Measurements from ENCODE around the gene ASTN1.

The ASTN1 gene

GRCh38 chr1:176925223-176925622 lies 239.3 kb downstream of the ASTN1 start:
- DNase-seq (ENCODE audit: low read depth): no peak

GRCh38 chr1:176923283-176923682 lies 241.2 kb downstream of the ASTN1 start:
- no peak for DNase-seq (ENCODE audit: low read depth)

GRCh38 chr1:176919386-176920378 lies 244.8 kb downstream of the ASTN1 start:
- DNase-seq (ENCODE audit: low read depth): no peak

- no peak for DNase-seq (ENCODE audit: low read depth)
These were observed 258.9 kb downstream of the ASTN1 start for GRCh38 chr1:176905648-176906047.

- DNase-seq (ENCODE audit: low read depth): no peak
These were observed 260.3 kb downstream of the ASTN1 start for GRCh38 chr1:176904057-176904751.

- no peak for DNase-seq (ENCODE audit: low read depth)
These were observed 261.0 kb downstream of the ASTN1 start for GRCh38 chr1:176903474-176903873.

GRCh38 chr1:176899321-176899720 lies 265.2 kb downstream of the ASTN1 start:
- DNase-seq (ENCODE audit: low read depth): no peak

- DNase-seq (ENCODE audit: low read depth): no peak
These were observed 266.9 kb downstream of the ASTN1 start for GRCh38 chr1:176897350-176898236.

GRCh38 chr1:176896216-176896615 lies 268.3 kb downstream of the ASTN1 start:
- no peak for DNase-seq (ENCODE audit: low read depth)

- no peak for DNase-seq (ENCODE audit: low read depth)
These were observed 270.1 kb downstream of the ASTN1 start for GRCh38 chr1:176894450-176894849.

GRCh38 chr1:176893625-176894352 lies 270.7 kb downstream of the ASTN1 start:
- no peak for DNase-seq (ENCODE audit: low read depth)

GRCh38 chr1:176888471-176889032 lies 276.0 kb downstream of the ASTN1 start:
- no peak for DNase-seq (ENCODE audit: low read depth)

GRCh38 chr1:176885751-176886150 lies 278.8 kb downstream of the ASTN1 start:
- no peak for DNase-seq (ENCODE audit: low read depth)

GRCh38 chr1:176885341-176885740 lies 279.2 kb downstream of the ASTN1 start:
- DNase-seq (ENCODE audit: low read depth): no peak

- no peak for DNase-seq (ENCODE audit: low read depth)
These were observed 279.6 kb downstream of the ASTN1 start for GRCh38 chr1:176884911-176885310.

- DNase-seq (ENCODE audit: low read depth): no peak
These were observed 280.2 kb downstream of the ASTN1 start for GRCh38 chr1:176884286-176884685.

GRCh38 chr1:176880955-176881595 lies 283.4 kb downstream of the ASTN1 start:
- DNase-seq (ENCODE audit: low read depth): no peak

- no peak for DNase-seq (ENCODE audit: low read depth)
These were observed 284.5 kb downstream of the ASTN1 start for GRCh38 chr1:176879784-176880620.

- no peak for DNase-seq (ENCODE audit: low read depth)
These were observed 285.6 kb downstream of the ASTN1 start for GRCh38 chr1:176878750-176879536.
